ENCODE results near the gene SYTL3. TPM values are rescaled to one million over a fixed set of nuclear protein-coding genes. Genes with fewer than 3 reads are reported as not detected.

The SYTL3 gene
- total RNA-seq, 2 donors from 2014 or later, result 0.58 to 0.79 TPM

GRCh38 chr6:158758941-158759479, 109.2 kb downstream of the SYTL3 start:
- no peaks in the 10 kb centered on the region for H3K27me3 Mint-ChIP-seq (ENCODE audit: insufficient read depth)
- Histone ChIP-seq H3K9me3 (ENCODE audit: control insufficient read depth, low read length) (no peaks in the 10 kb centered on the region), H3K27me3 (ENCODE audit: control insufficient read depth, insufficient read depth, low read length, poor library complexity, severe bottlenecking) (no peaks in the 10 kb centered on the region), H3K36me3 (ENCODE audit: control insufficient read depth, insufficient read depth, low read length) (peaks cover 3% of the 10 kb centered on the region), H3K4me1 (ENCODE audit: control insufficient read depth, insufficient read depth, low read length) (no peaks in the 10 kb centered on the region), H3K27ac (ENCODE audit: low read depth, low read length) (no peak overlapping the region), H3K9ac (ENCODE audit: extremely low read depth, low read length, poor library complexity, severe bottlenecking) (no peak overlapping the region), H3K4me3 (ENCODE audit: low read length) (no peak overlapping the region)
- peak overlapping the region; percentile 72 for H3K27ac Mint-ChIP-seq
- H3K4me1 Mint-ChIP-seq, result peaks cover 43% of the 10 kb centered on the region
- no peak for TF ChIP-seq CTCF (conservative IDR thresholded peaks at IDR 0.05)
- H3K9me3 Mint-ChIP-seq, result no peaks in the 10 kb centered on the region
- DNase-seq, result peak; percentile 63
- H3K36me3 Mint-ChIP-seq (ENCODE audit: low read depth), result no peaks in the 10 kb centered on the region
- WGBS, 2 experiments (ENCODE audit: insufficient coverage in 1 of 2, insufficient read length in 1 of 2), result 82 to 88% methylated on average over 7 to 18 of the region's 18 CpGs
- no peak overlapping the region for H3K4me3 Mint-ChIP-seq

GRCh38 chr6:158759966-158760617, 110.2 kb downstream of the SYTL3 start:
- Histone ChIP-seq H3K27me3 (ENCODE audit: control insufficient read depth, insufficient read depth, low read length, poor library complexity, severe bottlenecking) (no peaks in the 10 kb centered on the region), H3K4me1 (ENCODE audit: control insufficient read depth, insufficient read depth, low read length) (no peaks in the 10 kb centered on the region), H3K9me3 (ENCODE audit: control insufficient read depth, low read length) (no peaks in the 10 kb centered on the region), H3K9ac (ENCODE audit: extremely low read depth, low read length, poor library complexity, severe bottlenecking) (no peak overlapping the region), H3K27ac (ENCODE audit: low read depth, low read length) (no peak overlapping the region), H3K36me3 (ENCODE audit: control insufficient read depth, insufficient read depth, low read length) (peaks cover 14% of the 10 kb centered on the region), H3K4me3 (ENCODE audit: low read length) (no peak overlapping the region)
- Mint-ChIP-seq H3K27ac (no peak overlapping the region), H3K4me1 (peaks cover 51% of the 10 kb centered on the region), H3K36me3 (ENCODE audit: low read depth) (peaks cover 6% of the 10 kb centered on the region), H3K4me3 (no peak overlapping the region), H3K9me3 (no peaks in the 10 kb centered on the region), H3K27me3 (ENCODE audit: insufficient read depth) (no peaks in the 10 kb centered on the region)
- peak; percentile 49 for DNase-seq
- no peak for TF ChIP-seq CTCF (conservative IDR thresholded peaks at IDR 0.05)
- 67 to 94% methylated on average over 1 to 7 of the region's 7 CpGs for WGBS, 2 experiments (ENCODE audit: insufficient coverage in 1 of 2, insufficient read length in 1 of 2)

GRCh38 chr6:158760618-158761250, 110.9 kb downstream of the SYTL3 start:
- Mint-ChIP-seq H3K27ac (no peak overlapping the region), H3K4me1 (peaks cover 51% of the 10 kb centered on the region), H3K27me3 (ENCODE audit: insufficient read depth) (no peaks in the 10 kb centered on the region), H3K9me3 (no peaks in the 10 kb centered on the region), H3K36me3 (ENCODE audit: low read depth) (peaks cover 12% of the 10 kb centered on the region), H3K4me3 (no peak overlapping the region)
- H3K4me3 ChIP-seq (ENCODE audit: low read length), result no peak overlapping the region
- no peak overlapping the region for H3K27ac ChIP-seq (ENCODE audit: low read depth, low read length)
- no peaks in the 10 kb centered on the region for H3K9me3 ChIP-seq (ENCODE audit: control insufficient read depth, low read length)
- H3K4me1 ChIP-seq (ENCODE audit: control insufficient read depth, insufficient read depth, low read length), result no peaks in the 10 kb centered on the region
- no peaks in the 10 kb centered on the region for H3K27me3 ChIP-seq (ENCODE audit: control insufficient read depth, insufficient read depth, low read length, poor library complexity, severe bottlenecking)
- no peak overlapping the region for H3K9ac ChIP-seq (ENCODE audit: extremely low read depth, low read length, poor library complexity, severe bottlenecking)
- DNase-seq, result peak; percentile 72
- TF ChIP-seq CTCF (conservative IDR thresholded peaks at IDR 0.05), result no peak
- peaks cover 19% of the 10 kb centered on the region for H3K36me3 ChIP-seq (ENCODE audit: control insufficient read depth, insufficient read depth, low read length)
- WGBS, 2 experiments (ENCODE audit: insufficient coverage in 1 of 2, insufficient read length in 1 of 2), result 87 to 90% methylated on average over 8 to 17 of the region's 17 CpGs

Data from endodermal cell (in vitro differentiated cells).